Measurements from ENCODE around the gene PLK1.

The PLK1 gene

DNA sequence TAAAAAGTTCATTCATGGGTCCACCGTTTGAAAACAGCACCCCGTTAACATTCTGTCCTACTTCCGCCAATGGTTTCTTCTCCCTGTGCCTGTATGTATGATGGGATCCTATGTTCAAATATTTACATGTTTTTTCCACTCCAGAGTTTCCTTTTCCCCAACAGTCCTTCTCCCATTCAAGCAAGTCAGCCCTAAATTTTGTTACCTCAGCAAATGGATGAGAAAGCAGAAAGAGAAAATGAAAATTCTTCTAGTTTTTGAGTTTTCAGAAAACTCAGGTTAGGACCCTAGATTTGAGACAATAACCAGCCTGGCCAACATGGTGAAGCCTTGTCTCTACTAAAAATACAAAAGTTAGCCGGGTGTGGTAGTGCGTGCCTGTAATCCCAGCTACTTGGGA is 37.8 kb downstream of the PLK1 start:
- TF ChIP-seq EGR1 (IDR thresholded peaks at IDR 0.05) (no peak), TCF12 (IDR thresholded peaks at IDR 0.05; ENCODE audit: low read depth) (no peak), TEAD4 (IDR thresholded peaks at IDR 0.05) (no peak), NFIC (IDR thresholded peaks at IDR 0.05) (no peak), TAF1 (IDR thresholded peaks at IDR 0.05; ENCODE audit: low read depth) (no peak), EP300 (IDR thresholded peaks at IDR 0.05; ENCODE audit: borderline replicate concordance) (no peak), FOXM1 (IDR thresholded peaks at IDR 0.05; ENCODE audit: borderline replicate concordance, low read depth) (no peak), RAD21 (IDR thresholded peaks at IDR 0.05; ENCODE audit: low read depth) (no peak), YY1 (IDR thresholded peaks at IDR 0.05; ENCODE audit: low read depth) (no peak), CEBPB (IDR thresholded peaks at IDR 0.05) (no peak), ZBTB7A (IDR thresholded peaks at IDR 0.05; ENCODE audit: low read depth) (no peak), CREB1 (IDR thresholded peaks at IDR 0.05; ENCODE audit: low read depth) (no peak)
- TF ChIP-seq, protein P1, sequence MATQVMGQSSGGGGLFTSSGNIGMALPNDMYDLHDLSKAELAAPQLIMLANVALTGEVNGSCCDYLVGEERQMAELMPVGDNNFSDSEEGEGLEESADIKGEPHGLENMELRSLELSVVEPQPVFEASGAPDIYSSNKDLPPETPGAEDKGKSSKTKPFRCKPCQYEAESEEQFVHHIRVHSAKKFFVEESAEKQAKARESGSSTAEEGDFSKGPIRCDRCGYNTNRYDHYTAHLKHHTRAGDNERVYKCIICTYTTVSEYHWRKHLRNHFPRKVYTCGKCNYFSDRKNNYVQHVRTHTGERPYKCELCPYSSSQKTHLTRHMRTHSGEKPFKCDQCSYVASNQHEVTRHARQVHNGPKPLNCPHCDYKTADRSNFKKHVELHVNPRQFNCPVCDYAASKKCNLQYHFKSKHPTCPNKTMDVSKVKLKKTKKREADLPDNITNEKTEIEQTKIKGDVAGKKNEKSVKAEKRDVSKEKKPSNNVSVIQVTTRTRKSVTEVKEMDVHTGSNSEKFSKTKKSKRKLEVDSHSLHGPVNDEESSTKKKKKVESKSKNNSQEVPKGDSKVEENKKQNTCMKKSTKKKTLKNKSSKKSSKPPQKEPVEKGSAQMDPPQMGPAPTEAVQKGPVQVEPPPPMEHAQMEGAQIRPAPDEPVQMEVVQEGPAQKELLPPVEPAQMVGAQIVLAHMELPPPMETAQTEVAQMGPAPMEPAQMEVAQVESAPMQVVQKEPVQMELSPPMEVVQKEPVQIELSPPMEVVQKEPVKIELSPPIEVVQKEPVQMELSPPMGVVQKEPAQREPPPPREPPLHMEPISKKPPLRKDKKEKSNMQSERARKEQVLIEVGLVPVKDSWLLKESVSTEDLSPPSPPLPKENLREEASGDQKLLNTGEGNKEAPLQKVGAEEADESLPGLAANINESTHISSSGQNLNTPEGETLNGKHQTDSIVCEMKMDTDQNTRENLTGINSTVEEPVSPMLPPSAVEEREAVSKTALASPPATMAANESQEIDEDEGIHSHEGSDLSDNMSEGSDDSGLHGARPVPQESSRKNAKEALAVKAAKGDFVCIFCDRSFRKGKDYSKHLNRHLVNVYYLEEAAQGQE (IDR thresholded peaks at IDR 0.05; ENCODE audit: low read depth), result no peak
- TF ChIP-seq, protein P2, sequence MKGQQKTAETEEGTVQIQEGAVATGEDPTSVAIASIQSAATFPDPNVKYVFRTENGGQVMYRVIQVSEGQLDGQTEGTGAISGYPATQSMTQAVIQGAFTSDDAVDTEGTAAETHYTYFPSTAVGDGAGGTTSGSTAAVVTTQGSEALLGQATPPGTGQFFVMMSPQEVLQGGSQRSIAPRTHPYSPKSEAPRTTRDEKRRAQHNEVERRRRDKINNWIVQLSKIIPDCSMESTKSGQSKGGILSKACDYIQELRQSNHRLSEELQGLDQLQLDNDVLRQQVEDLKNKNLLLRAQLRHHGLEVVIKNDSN (IDR thresholded peaks at IDR 0.05), result no peak
- TF ChIP-seq, protein P3, sequence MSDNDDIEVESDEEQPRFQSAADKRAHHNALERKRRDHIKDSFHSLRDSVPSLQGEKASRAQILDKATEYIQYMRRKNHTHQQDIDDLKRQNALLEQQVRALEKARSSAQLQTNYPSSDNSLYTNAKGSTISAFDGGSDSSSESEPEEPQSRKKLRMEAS (IDR thresholded peaks at IDR 0.05), result no peak

DNA sequence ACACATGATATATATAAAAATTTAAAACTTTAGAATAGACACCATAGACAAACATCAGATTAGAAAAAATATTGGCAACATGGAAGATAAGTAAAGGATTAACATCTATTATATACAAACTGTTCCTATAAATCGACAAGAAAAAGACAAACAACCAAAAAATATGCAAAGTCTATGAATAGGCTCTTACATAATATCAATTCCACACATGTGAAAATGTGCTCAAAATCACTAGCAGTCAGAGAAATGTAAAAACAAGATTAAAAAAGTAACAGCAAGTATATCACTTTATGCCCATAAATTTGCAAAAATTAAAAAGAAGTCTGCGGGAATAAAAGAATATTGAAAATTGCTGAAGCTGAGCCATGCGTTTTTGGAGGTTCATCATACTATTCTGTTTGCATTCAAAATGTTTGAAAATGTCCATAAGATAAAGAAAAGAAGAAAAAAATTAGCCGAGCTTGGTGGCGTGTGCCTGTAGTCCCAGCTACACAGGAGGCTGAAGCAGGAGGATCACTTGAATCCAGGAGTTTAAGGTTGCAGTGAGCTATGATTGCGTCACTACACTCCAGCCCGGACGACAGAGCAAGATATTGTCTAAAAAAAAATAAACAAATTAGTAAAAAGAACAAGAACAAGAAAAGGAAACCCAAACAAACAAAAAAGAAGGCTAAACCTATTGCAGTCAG is 45.6 kb downstream of the PLK1 start:
- TF ChIP-seq, protein P2 (IDR thresholded peaks at IDR 0.05), result no peak
- TF ChIP-seq YY1 (IDR thresholded peaks at IDR 0.05; ENCODE audit: low read depth) (no peak), ZBTB7A (IDR thresholded peaks at IDR 0.05; ENCODE audit: low read depth) (no peak), CREB1 (IDR thresholded peaks at IDR 0.05; ENCODE audit: low read depth) (no peak), TCF12 (IDR thresholded peaks at IDR 0.05; ENCODE audit: low read depth) (no peak), TAF1 (IDR thresholded peaks at IDR 0.05; ENCODE audit: low read depth) (no peak), EP300 (IDR thresholded peaks at IDR 0.05; ENCODE audit: borderline replicate concordance) (no peak), FOXM1 (IDR thresholded peaks at IDR 0.05; ENCODE audit: borderline replicate concordance, low read depth) (no peak), EGR1 (IDR thresholded peaks at IDR 0.05) (no peak), CEBPB (IDR thresholded peaks at IDR 0.05) (no peak), NFIC (IDR thresholded peaks at IDR 0.05) (no peak)
- TF ChIP-seq, protein P1 (IDR thresholded peaks at IDR 0.05; ENCODE audit: low read depth), result no peak
- TF ChIP-seq, protein P3 (IDR thresholded peaks at IDR 0.05), result no peak

DNA sequence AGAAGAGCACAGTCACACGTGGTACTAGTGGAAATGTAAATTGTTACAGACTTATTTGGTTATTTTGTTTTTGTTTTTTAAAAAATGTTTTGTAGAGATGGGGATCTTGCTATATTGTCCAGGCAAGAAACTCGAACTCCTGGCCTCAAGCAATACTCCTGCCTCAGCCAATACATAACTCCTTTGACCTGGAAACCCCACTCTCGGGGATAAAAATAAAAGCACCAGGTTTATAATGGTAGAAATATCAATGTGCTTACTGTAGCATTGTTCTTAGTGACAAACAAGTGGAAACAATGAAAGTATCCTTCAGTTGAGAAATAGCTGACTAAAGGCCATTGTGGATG is 46.1 kb downstream of the PLK1 start:
- TF ChIP-seq CREB1 (IDR thresholded peaks at IDR 0.05; ENCODE audit: low read depth) (no peak), TEAD4 (IDR thresholded peaks at IDR 0.05) (no peak), EGR1 (IDR thresholded peaks at IDR 0.05) (no peak), RAD21 (IDR thresholded peaks at IDR 0.05; ENCODE audit: low read depth) (no peak), ZBTB7A (IDR thresholded peaks at IDR 0.05; ENCODE audit: low read depth) (no peak), CEBPB (IDR thresholded peaks at IDR 0.05) (no peak), TCF12 (IDR thresholded peaks at IDR 0.05; ENCODE audit: low read depth) (no peak), TAF1 (IDR thresholded peaks at IDR 0.05; ENCODE audit: low read depth) (no peak), YY1 (IDR thresholded peaks at IDR 0.05; ENCODE audit: low read depth) (no peak), NFIC (IDR thresholded peaks at IDR 0.05) (no peak), FOXM1 (IDR thresholded peaks at IDR 0.05; ENCODE audit: borderline replicate concordance, low read depth) (no peak), EP300 (IDR thresholded peaks at IDR 0.05; ENCODE audit: borderline replicate concordance) (no peak)
- TF ChIP-seq, protein P3 (IDR thresholded peaks at IDR 0.05), result no peak
- TF ChIP-seq, protein P1 (IDR thresholded peaks at IDR 0.05; ENCODE audit: low read depth), result no peak

DNA sequence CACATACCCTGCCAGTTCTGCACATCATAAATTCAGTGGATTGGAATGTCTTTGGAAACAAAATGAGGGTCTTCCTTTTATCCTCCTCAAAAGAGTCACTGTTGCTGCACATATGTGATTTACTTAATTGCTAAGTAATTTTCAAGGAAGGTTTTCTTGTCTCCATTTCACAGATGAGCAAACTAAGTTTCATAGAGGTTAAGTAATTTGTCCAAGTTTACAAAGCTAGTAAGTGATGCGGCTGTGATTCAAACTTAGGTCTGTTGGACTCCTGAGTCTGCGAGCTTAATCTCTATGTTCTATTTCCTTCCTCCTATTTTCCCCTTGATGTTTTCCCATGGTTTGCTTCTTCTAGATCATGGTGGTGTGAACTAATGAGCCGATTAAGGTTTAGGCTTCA is 48.0 kb downstream of the PLK1 start:
- TF ChIP-seq ZBTB7A (IDR thresholded peaks at IDR 0.05; ENCODE audit: low read depth), result no peak
- no peak for TF ChIP-seq NFIC (IDR thresholded peaks at IDR 0.05)
- no peak for TF ChIP-seq TAF1 (IDR thresholded peaks at IDR 0.05; ENCODE audit: low read depth)
- TF ChIP-seq, protein P2 (IDR thresholded peaks at IDR 0.05), result no peak
